HCT116 (cell line): ENCODE data around the gene IQCM. TPM values are rescaled to one million over a fixed set of nuclear protein-coding genes. Genes with fewer than 3 reads are reported as not detected.

ENCODE experiments used
- ATAC-seq: fragments of 200-7000 bp; cut with Tn5 transposase; 2 replicates; pipeline ENCODE4 v1.9.1; 2020; ENCODE audit warnings: mild to moderate bottlenecking, moderate library complexity
- BruUV-seq: library from RNA; stranded (reverse); fragments of 400-500 nt; replicated peaks from 2 replicates; lab custom pipeline; 2021; lab: Mats Ljungman, UMichigan
- CTCF ChIA-PET: fragments of 300-600 bp; sonication (Branson Sonifier 250); formaldehyde crosslinking; loops from one replicate; lab custom pipeline; 2021; ENCODE audit warnings: antibody characterized with exemption; lab: Charles Lee
- POLR2A ChIA-PET: fragments of 300-600, 350-600 bp; sonication (Branson Sonifier 250); formaldehyde crosslinking; loops from one replicate; lab custom pipeline; 2021; ENCODE audit warnings: antibody characterized with exemption; lab: Charles Lee
- RAD21 ChIA-PET, 2 experiments: fragments of 300-600 bp; sonication (Branson Sonifier 250); formaldehyde crosslinking; loops; one replicate each; lab custom pipeline; 2023; ENCODE audit warnings: low total read pairs in 2 of 2; ENCODE audit not compliant: uncharacterized antibody in 2 of 2, unreplicated experiment in 2 of 2, low non-redundant PET in 1 of 2; lab: Charles Lee
- DNase-seq: peaks from one replicate; pipeline ENCODE4 v3.0.0-alpha.2; 2010; ENCODE audit warnings: low read depth, low spot score
- H2AFZ ChIP-seq: fragments of 200-600 bp; shearing (Covaris generic), sonication (generic); 2 replicates; pipeline ENCODE4 v1.6.1; 2017; ENCODE audit warnings: low read depth, mixed run types, mixed read lengths, antibody characterized with exemption, low read length; ENCODE audit not compliant: poor library complexity, severe bottlenecking
- H3K27ac ChIP-seq: 2 replicates; pipeline ENCODE4 v1.5.1; 2012; ENCODE audit warnings: low read depth, low read length
- H3K27me3 ChIP-seq: fragments of 200-600 bp; sonication (generic); 2 replicates; pipeline ENCODE4 v1.6.1; 2016; ENCODE audit warnings: mixed run types, low read length, mixed read lengths; ENCODE audit not compliant: insufficient read depth
- H3K36me3 ChIP-seq, 2 experiments: fragments of 200-500 bp in 1 of 2; fragments of 200-600 bp in 1 of 2; sonication (Bioruptor generic) in 1 of 2; sonication (generic) in 1 of 2; 2 replicates each; pipeline versions ENCODE4 v1.5.1 to v1.6.1; 2014 to 2016; ENCODE audit warnings: low read length in 2 of 2, inconsistent platforms in 1 of 2, mixed read lengths in 1 of 2, mixed run types in 1 of 2; ENCODE audit not compliant: insufficient read depth in 2 of 2, control insufficient read depth in 1 of 2
- H3K4me1 ChIP-seq, 2 experiments: fragments of 200-600 bp in 1 of 2; sonication (generic) in 1 of 2; 2 replicates each; pipeline versions ENCODE4 v1.5.1 to v1.6.1; 2012 to 2017; ENCODE audit warnings: low read length in 2 of 2, inconsistent platforms in 1 of 2, mild to moderate bottlenecking in 1 of 2, mixed read lengths in 1 of 2, mixed run types in 1 of 2, moderate library complexity in 1 of 2; ENCODE audit not compliant: insufficient read depth in 2 of 2, control insufficient read depth in 1 of 2
- H3K4me2 ChIP-seq: fragments of 200-600 bp; sonication (generic); 2 replicates; pipeline ENCODE4 v1.6.1; 2017; ENCODE audit warnings: mixed run types, low read length, mixed read lengths
- H3K4me3 ChIP-seq, 2 experiments: fragments of 200-600 bp in 1 of 2; sonication (generic) in 1 of 2; replicated peaks in 1 of 2; 2 replicates each; pipeline ENCODE4 v1.5.1; 2011 to 2016; ENCODE audit warnings: low read length in 2 of 2, control low read depth in 1 of 2, low read depth in 1 of 2, mild to moderate bottlenecking in 1 of 2, mixed read lengths in 1 of 2, mixed run types in 1 of 2
- H3K79me2 ChIP-seq: fragments of 200-600 bp; sonication (generic); 2 replicates; pipeline ENCODE4 v1.6.1; 2017; ENCODE audit warnings: mild to moderate bottlenecking, mixed run types, low read length, moderate library complexity, mixed read lengths; ENCODE audit not compliant: insufficient read depth
- H3K9ac ChIP-seq: fragments of 200-600 bp; sonication (generic); 2 replicates; pipeline ENCODE4 v1.6.1; 2016; ENCODE audit warnings: low read length, mixed read lengths
- H3K9me2 ChIP-seq: fragments of 200-600 bp; sonication (generic), shearing (Covaris generic); 2 replicates; pipeline ENCODE4 v1.6.1; 2017; ENCODE audit warnings: mixed run types, mild to moderate bottlenecking, moderate library complexity; ENCODE audit not compliant: insufficient read depth
- H3K9me3 ChIP-seq, 2 experiments: fragments of 200-500 bp in 1 of 2; fragments of 200-600 bp in 1 of 2; sonication (Bioruptor generic) in 1 of 2; sonication (generic) in 1 of 2; 2 replicates each; pipeline ENCODE4 v1.6.1; 2014 to 2017; ENCODE audit warnings: low read length in 2 of 2, mixed read lengths in 2 of 2, inconsistent platforms in 1 of 2, low read depth in 1 of 2, mild to moderate bottlenecking in 1 of 2, mixed run types in 1 of 2, moderate library complexity in 1 of 2; ENCODE audit not compliant: control insufficient read depth in 1 of 2, insufficient read depth in 1 of 2
- H4K20me1 ChIP-seq: fragments of 200-600 bp; sonication (generic), shearing (Covaris generic); 2 replicates; pipeline ENCODE4 v1.6.1; 2017; ENCODE audit warnings: mixed run types, mild to moderate bottlenecking, moderate library complexity; ENCODE audit not compliant: insufficient read depth
- MAX ChIP-seq: IDR thresholded peaks from 2 replicates; pipeline ENCODE4 v1.6.1; 2012
- RAD21 ChIP-seq: IDR thresholded peaks from 2 replicates; pipeline ENCODE4 v1.6.1; 2012; ENCODE audit warnings: low read depth, mild to moderate bottlenecking
- REST ChIP-seq: IDR thresholded peaks from 2 replicates; pipeline ENCODE4 v1.6.1; 2012; ENCODE audit warnings: low read depth
- SRF ChIP-seq: IDR thresholded peaks from 2 replicates; pipeline ENCODE4 v1.6.1; 2012; ENCODE audit warnings: low read depth
- TCF7L2 ChIP-seq: IDR thresholded peaks from 2 replicates; pipeline ENCODE4 v1.7.0; 2011; ENCODE audit warnings: borderline replicate concordance, inconsistent platforms; ENCODE audit not compliant: insufficient read depth, insufficient read length; ENCODE audit errors: extremely low read depth
- ZNF274 ChIP-seq: fragments of 200-500 bp; sonication (Bioruptor generic); IDR thresholded peaks from 2 replicates; pipeline ENCODE4 v1.6.1; 2014; ENCODE audit warnings: mild to moderate bottlenecking, low read depth, low read length, inconsistent platforms
- intact Hi-C: fragments of 100-400 bp; cut with micrococcal nuclease; formaldehyde crosslinking; loops from 2 replicates; pipeline ENCODE4 v1.10.0; 2022
- total RNA-seq: library from RNA; stranded (reverse); gene quantifications from one replicate; pipeline ENCODE4 v1.2.1, GENCODE V29; 2021; ENCODE audit not compliant: unreplicated experiment

The IQCM gene
- total RNA-seq, 1 experiment from 2014 or later = 0.20 TPM

- no peak for TF ChIP-seq REST
- TF ChIP-seq MAX = no peak
- TF ChIP-seq SRF = no peak
- no peak for TF ChIP-seq TCF7L2
These were observed 292.6 kb downstream of the IQCM start (continued) for GRCh38 chr4:149523039-149523438.

GRCh38 chr4:149521611-149522425, 293.8 kb downstream of the IQCM start:
- H2AFZ ChIP-seq = no peak overlapping the region
- no peaks in the 10 kb centered on the region for H4K20me1 ChIP-seq
- no peaks in the 10 kb centered on the region for H3K9me3 ChIP-seq
- RAD21 ChIA-PET = no interaction called here
- H3K36me3 ChIP-seq = no peaks in the 10 kb centered on the region
- no peaks in the 10 kb centered on the region for H3K79me2 ChIP-seq
- no peak overlapping the region for H3K4me2 ChIP-seq
- CTCF ChIA-PET = interaction anchor here (0.6 kb wide), 1 partner anchor 375 kb away, joined by 3 read pairs; no protein-coding TSS in a partner anchor
- intact Hi-C loops = no loop called here
- TF ChIP-seq RAD21 (peak; percentile 23; the same call in 1 of the 2 replicates), ZNF274 (no peak)
- TF ChIP-seq, all 23 proteins: peak for 1
- no TSS peak for BruUV-seq
- no peak overlapping the region for H3K27ac ChIP-seq
- no peak overlapping the region for H3K4me3 ChIP-seq
- peaks cover 0 to 25% of the 10 kb centered on the region in 2 experiments; a peak in 2 of 4 replicates for H3K4me1 ChIP-seq
- POLR2A ChIA-PET = no interaction called here
- peak; percentile 10 for DNase-seq
- no peak overlapping the region for H3K9ac ChIP-seq
- no peaks in the 10 kb centered on the region; the same call in 1 of the 2 replicates for H3K9me2 ChIP-seq
- 0 out of 2 replicates have a peak, but pooled peaks have one; percentile 30 for ATAC-seq
- no peaks in the 10 kb centered on the region for H3K27me3 ChIP-seq
